Measurements from ENCODE around the gene HACD1. TPM values are rescaled to one million over a fixed set of nuclear protein-coding genes. Genes with fewer than 3 reads are reported as not detected.
"Not testable (repeated sequence)": the region's sequence is repeated elsewhere in the genome, so short reads cannot be mapped to it uniquely, and the experiment has no call there.

The HACD1 gene
- polyA plus RNA-seq, 3 donors = 0.53 to 1.4 (median 0.86) TPM

GRCh38 chr10:17633353-17633752 lies 16.2 kb upstream of the HACD1 start:
- H3K4me2 ChIP-seq (replicated peaks; ENCODE audit: extremely low read depth, low read length, poor library complexity, severe bottlenecking) = no peak overlapping the region
- no peak overlapping the region for H3K9ac ChIP-seq (ENCODE audit: insufficient read depth, low read length, poor library complexity, severe bottlenecking)
- Mint-ChIP-seq H3K9me3 (peaks cover 0 to 4% (median 0%) of the 10 kb centered on the region in 7 donors), H3K36me3 (no peaks in the 10 kb centered on the region), H3K4me3 (no peak overlapping the region), H3K27ac (no peak overlapping the region), H3K27me3 (ENCODE audit: low read depth in 3 of 3) (peaks cover 0 to 2% (median 1%) of the 10 kb centered on the region in 3 donors), H3K4me1 (peaks cover 3% of the 10 kb centered on the region)
- TF ChIP-seq, protein P1, sequence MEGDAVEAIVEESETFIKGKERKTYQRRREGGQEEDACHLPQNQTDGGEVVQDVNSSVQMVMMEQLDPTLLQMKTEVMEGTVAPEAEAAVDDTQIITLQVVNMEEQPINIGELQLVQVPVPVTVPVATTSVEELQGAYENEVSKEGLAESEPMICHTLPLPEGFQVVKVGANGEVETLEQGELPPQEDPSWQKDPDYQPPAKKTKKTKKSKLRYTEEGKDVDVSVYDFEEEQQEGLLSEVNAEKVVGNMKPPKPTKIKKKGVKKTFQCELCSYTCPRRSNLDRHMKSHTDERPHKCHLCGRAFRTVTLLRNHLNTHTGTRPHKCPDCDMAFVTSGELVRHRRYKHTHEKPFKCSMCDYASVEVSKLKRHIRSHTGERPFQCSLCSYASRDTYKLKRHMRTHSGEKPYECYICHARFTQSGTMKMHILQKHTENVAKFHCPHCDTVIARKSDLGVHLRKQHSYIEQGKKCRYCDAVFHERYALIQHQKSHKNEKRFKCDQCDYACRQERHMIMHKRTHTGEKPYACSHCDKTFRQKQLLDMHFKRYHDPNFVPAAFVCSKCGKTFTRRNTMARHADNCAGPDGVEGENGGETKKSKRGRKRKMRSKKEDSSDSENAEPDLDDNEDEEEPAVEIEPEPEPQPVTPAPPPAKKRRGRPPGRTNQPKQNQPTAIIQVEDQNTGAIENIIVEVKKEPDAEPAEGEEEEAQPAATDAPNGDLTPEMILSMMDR (IDR thresholded peaks at IDR 0.05) = no peak
- no peaks in the 10 kb centered on the region for H3K9me3 ChIP-seq (replicated peaks in 1 of 2; ENCODE audit: control insufficient read depth in 1 of 2, insufficient read depth in 1 of 2, low read length in 2 of 2)
- no peaks in the 10 kb centered on the region for H3K27me3 ChIP-seq (ENCODE audit: control insufficient read depth in 2 of 2, insufficient read depth in 2 of 2, low read length in 2 of 2)
- no peaks in the 10 kb centered on the region for H3K4me1 ChIP-seq (ENCODE audit: control insufficient read depth in 1 of 2, insufficient read depth in 2 of 2, low read length in 2 of 2)
- no peaks in the 10 kb centered on the region for H3K36me3 ChIP-seq (replicated peaks in 1 of 2; ENCODE audit: control insufficient read depth in 1 of 2, insufficient read depth in 2 of 2, low read length in 2 of 2)
- no peaks in the 10 kb centered on the region for H3K79me2 ChIP-seq (ENCODE audit: insufficient read depth, low read length)
- H2AFZ ChIP-seq (ENCODE audit: insufficient read depth, low read depth, low read length, poor library complexity, severe bottlenecking) = no peak overlapping the region
- DNase-seq = no peak
- no CpG with 5 or more reads among the region's 1 CpG for WGBS (ENCODE audit: insufficient coverage)
- no peaks in the 10 kb centered on the region for H4K20me1 ChIP-seq (ENCODE audit: insufficient read depth, low read length)
- no peak overlapping the region for H3K4me3 ChIP-seq (replicated peaks in 1 of 3; ENCODE audit: low read depth in 2 of 3, low read length in 3 of 3)
- no peak overlapping the region for H3K27ac ChIP-seq (ENCODE audit: low read depth in 1 of 2, low read length in 2 of 2)
- intact Hi-C loops (cut with micrococcal nuclease) = no loop called here

GRCh38 chr10:17632590-17632989 lies 15.4 kb upstream of the HACD1 start:
- H3K9me3 ChIP-seq (replicated peaks in 1 of 2; ENCODE audit: control insufficient read depth in 1 of 2, insufficient read depth in 1 of 2, low read length in 2 of 2); H3K4me3 ChIP-seq (replicated peaks in 1 of 3; ENCODE audit: low read depth in 2 of 3, low read length in 3 of 3); H3K27me3 ChIP-seq (ENCODE audit: control insufficient read depth in 2 of 2, insufficient read depth in 2 of 2, low read length in 2 of 2); H3K9me3 Mint-ChIP-seq; H3K27me3 Mint-ChIP-seq (ENCODE audit: low read depth in 3 of 3); H2AFZ ChIP-seq (ENCODE audit: insufficient read depth, low read depth, low read length, poor library complexity, severe bottlenecking); H3K4me1 Mint-ChIP-seq; H3K27ac ChIP-seq (ENCODE audit: low read depth in 1 of 2, low read length in 2 of 2); H4K20me1 ChIP-seq (ENCODE audit: insufficient read depth, low read length); H3K36me3 Mint-ChIP-seq; H3K4me2 ChIP-seq (replicated peaks; ENCODE audit: extremely low read depth, low read length, poor library complexity, severe bottlenecking); H3K27ac Mint-ChIP-seq; DNase-seq; H3K79me2 ChIP-seq (ENCODE audit: insufficient read depth, low read length); H3K4me3 Mint-ChIP-seq; H3K9ac ChIP-seq (ENCODE audit: insufficient read depth, low read length, poor library complexity, severe bottlenecking); intact Hi-C loops (cut with micrococcal nuclease); H3K36me3 ChIP-seq (replicated peaks in 1 of 2; ENCODE audit: control insufficient read depth in 1 of 2, insufficient read depth in 2 of 2, low read length in 2 of 2); H3K4me1 ChIP-seq (ENCODE audit: control insufficient read depth in 1 of 2, insufficient read depth in 2 of 2, low read length in 2 of 2): not testable (repeated sequence)
- WGBS (ENCODE audit: insufficient coverage) = 97% methylated on average over 5 of the region's 8 CpGs

Data from CD14-positive monocyte (primary cell).